Esophagus muscularis mucosa (tissue), 4 donors: ENCODE results near the gene CSF1.

ENCODE experiments used
- EP300 ChIP-seq: sonication (generic); formaldehyde crosslinking; IDR thresholded peaks from one replicate; pipeline ENCODE4 v1.6.1; 2017; ENCODE audit warnings: antibody characterized with exemption
- POLR2A ChIP-seq: fragments of 450-650 bp; IDR thresholded peaks from one replicate; pipeline ENCODE4 v1.6.1; 2017; ENCODE audit warnings: antibody characterized with exemption, moderate library complexity, mild to moderate bottlenecking, low read depth
- TF ChIP-seq, protein P1 (sequence below), 3 experiments: fragments of 200-600 bp in 2 of 3; fragments of 450-650 bp in 1 of 3; sonication (generic) in 2 of 3; IDR thresholded peaks; one replicate each; pipeline ENCODE4 v1.5.1; 2017 to 2019; ENCODE audit warnings: antibody characterized with exemption in 3 of 3, mild to moderate bottlenecking in 2 of 3, moderate library complexity in 1 of 3

- TF ChIP-seq, protein P1, sequence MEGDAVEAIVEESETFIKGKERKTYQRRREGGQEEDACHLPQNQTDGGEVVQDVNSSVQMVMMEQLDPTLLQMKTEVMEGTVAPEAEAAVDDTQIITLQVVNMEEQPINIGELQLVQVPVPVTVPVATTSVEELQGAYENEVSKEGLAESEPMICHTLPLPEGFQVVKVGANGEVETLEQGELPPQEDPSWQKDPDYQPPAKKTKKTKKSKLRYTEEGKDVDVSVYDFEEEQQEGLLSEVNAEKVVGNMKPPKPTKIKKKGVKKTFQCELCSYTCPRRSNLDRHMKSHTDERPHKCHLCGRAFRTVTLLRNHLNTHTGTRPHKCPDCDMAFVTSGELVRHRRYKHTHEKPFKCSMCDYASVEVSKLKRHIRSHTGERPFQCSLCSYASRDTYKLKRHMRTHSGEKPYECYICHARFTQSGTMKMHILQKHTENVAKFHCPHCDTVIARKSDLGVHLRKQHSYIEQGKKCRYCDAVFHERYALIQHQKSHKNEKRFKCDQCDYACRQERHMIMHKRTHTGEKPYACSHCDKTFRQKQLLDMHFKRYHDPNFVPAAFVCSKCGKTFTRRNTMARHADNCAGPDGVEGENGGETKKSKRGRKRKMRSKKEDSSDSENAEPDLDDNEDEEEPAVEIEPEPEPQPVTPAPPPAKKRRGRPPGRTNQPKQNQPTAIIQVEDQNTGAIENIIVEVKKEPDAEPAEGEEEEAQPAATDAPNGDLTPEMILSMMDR (IDR thresholded peaks at IDR 0.05) = no peak
- TF ChIP-seq POLR2A (no peak), EP300 (no peak)
These were observed 34.8 kb upstream of the CSF1 start for GRCh38 chr1:109875874-109876273.
